Endothelial cell of umbilical vein (primary cell): ENCODE results near the gene KCND1.

Experiments
- CTCF ChIP-seq, 2 donors: IDR thresholded peaks; 1 replicate in 1 of 2; 2 replicates in 1 of 2; pipeline ENCODE4 v1.5.1; 2011; ENCODE audit warnings: low read length in 2 of 2, mild to moderate bottlenecking in 2 of 2, moderate library complexity in 2 of 2, control low read depth in 1 of 2, inconsistent platforms in 1 of 2, low read depth in 1 of 2; ENCODE audit not compliant: insufficient read depth in 1 of 2; ENCODE audit errors: extremely low read depth in 1 of 2
- EZH2 ChIP-seq: IDR thresholded peaks from 2 replicates; pipeline ENCODE4 v1.6.1; 2012; ENCODE audit warnings: borderline replicate concordance, low read depth, mild to moderate bottlenecking, moderate library complexity, low read length, inconsistent platforms; ENCODE audit not compliant: severe bottlenecking
- FOS ChIP-seq: IDR thresholded peaks from 2 replicates; pipeline ENCODE4 v1.6.1; 2011; ENCODE audit warnings: mild to moderate bottlenecking, low read length, moderate library complexity, borderline replicate concordance; ENCODE audit not compliant: insufficient read depth
- POLR2A ChIP-seq: IDR thresholded peaks from 2 replicates; pipeline ENCODE4 v1.6.1; 2012; ENCODE audit warnings: low read depth, mild to moderate bottlenecking, control low read depth, low read length
- POLR2AphosphoS5 ChIP-seq: IDR thresholded peaks from 2 replicates; pipeline ENCODE4 v1.6.1; 2012; ENCODE audit warnings: low read depth, mild to moderate bottlenecking, control low read depth, low read length, moderate library complexity; ENCODE audit not compliant: insufficient read depth

GRCh38 chrX:48917139-48918001, 54.3 kb downstream of the KCND1 start:
- TF ChIP-seq CTCF (IDR thresholded peaks at IDR 0.05; ENCODE audit: extremely low read depth in 1 of 2, insufficient read depth in 1 of 2, low read depth in 1 of 2, low read length in 2 of 2), result peak; percentile 91 to 95
- no peak for TF ChIP-seq POLR2A
- TF ChIP-seq FOS, result no peak
- no peak for TF ChIP-seq EZH2
- TF ChIP-seq POLR2AphosphoS5, result no peak
